ENCODE results near the gene OPRL1.
"Not testable (repeated sequence)": the region's sequence is repeated elsewhere in the genome, so short reads cannot be mapped to it uniquely, and the experiment has no call there.

Gene OPRL1

GRCh38 chr20:64105846-64106434 lies 26.1 kb downstream of the OPRL1 start:
- DNase-seq: no peak

DNA sequence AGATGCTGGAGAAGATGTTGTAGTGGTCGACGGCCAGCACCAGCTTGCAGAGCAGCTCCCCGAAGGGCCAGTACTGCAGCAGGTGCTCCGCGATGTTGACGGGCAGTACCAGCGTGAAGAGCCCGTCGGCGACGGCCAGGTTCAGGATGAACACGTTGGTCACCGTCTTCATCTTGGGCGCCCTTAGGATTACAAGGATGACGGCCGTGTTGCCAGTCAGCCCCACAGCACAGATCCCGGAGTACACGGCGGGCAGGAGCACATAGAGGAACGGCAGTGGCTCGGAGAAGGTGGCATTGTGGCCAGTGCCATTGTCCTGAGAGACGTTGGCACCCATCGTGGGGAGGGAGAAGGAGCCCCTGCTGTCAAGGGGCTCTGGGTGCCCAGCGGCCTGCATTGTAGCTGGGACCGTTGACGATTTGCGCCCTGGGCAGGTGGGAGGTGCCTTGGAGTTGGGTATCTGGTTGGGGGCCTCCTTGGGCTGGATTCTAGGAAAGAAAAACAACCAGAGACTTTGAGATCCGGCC lies 26.6 kb downstream of the OPRL1 start:
- DNase-seq: no peak

- no peak for DNase-seq
These were observed 27.3 kb downstream of the OPRL1 start, which contains the start of gene NPBWR2 for GRCh38 chr20:64106981-64107735. Gene NPBWR2 (minus strand): TSS chr20:64107565. CDS start chr20:64106831, 734 bp downstream.

GRCh38 chr20:64107736-64108457 lies 28.0 kb downstream of the OPRL1 start:
- no peak for DNase-seq

- no peak for DNase-seq
These were observed 29.1 kb downstream of the OPRL1 start for GRCh38 chr20:64108731-64109681.

GRCh38 chr20:64109831-64110391 lies 30.0 kb downstream of the OPRL1 start:
- no peak for DNase-seq

DNA sequence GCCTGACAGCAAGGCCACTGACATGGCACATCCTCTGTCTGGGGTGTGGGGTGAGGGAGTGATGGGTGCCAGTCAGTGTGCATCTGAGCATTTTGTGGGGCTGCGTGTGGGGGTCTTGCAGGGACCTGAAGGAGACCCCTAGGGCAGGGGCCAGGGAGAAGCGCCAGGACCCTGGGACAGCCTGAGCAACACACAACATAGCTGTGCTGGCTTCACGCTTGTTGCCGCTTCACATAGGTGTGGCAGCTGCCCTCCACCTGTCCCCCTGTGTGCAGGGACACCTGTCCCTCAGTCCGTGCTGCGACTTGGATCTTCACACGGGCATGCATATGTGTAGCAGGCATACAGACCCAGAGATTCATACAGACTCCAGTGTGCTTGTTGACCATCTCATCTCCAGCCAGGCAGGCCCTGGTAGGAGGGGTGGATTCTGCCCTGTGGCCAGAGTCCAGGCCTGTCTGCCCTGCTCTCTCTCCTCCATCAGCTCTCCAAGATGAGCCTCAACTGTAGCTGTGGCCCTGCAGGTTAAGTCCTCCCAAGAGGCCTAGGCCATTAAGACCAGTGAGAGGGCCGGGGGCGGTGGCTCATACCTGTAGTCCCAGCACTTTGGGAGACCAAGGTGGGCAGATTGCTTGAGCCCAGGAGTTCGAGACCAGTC lies 30.7 kb downstream of the OPRL1 start:
- DNase-seq: no peak

DNA sequence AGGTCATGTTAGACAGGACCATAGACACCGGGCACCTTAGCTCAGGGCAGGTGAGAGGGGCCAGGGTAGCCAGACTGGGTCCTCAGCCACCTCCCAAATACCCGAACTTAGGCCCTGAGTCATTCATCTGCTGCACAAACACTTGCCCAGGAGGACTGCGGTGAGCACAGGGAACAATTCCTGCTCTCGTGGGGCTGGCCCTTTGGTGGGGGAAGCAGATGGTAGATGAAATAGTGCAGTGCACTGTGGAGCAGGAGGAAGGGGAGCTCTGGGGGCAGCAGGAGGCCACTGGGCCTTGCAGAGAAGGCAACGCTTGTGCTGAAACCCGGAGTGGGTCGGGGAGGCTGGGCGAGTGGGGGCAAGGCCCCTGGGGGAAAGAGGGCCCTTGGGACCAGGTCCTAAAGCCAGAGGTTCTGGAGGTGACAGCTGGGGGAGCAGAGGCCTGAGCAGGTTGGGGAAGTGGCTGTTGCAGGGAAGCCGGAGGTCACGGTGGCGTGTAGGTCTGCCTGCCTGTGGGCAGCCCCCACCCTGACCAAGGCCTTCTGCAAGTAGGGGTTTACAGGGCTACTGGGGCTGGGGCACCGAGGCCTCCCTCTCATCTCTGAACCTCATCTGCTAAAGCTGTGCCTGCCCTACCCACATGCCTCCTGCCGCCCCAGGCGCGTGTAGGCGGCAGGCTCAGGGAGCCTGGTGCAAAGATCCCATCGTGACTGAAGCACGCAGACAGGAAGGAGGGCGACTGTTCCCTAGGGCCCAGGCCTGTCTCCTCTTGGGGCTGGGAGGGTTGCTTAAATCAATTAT lies 32.2 kb downstream of the OPRL1 start:
- DNase-seq: no peak

GRCh38 chr20:64112691-64113443 lies 33.0 kb downstream of the OPRL1 start:
- DNase-seq: no peak

DNA sequence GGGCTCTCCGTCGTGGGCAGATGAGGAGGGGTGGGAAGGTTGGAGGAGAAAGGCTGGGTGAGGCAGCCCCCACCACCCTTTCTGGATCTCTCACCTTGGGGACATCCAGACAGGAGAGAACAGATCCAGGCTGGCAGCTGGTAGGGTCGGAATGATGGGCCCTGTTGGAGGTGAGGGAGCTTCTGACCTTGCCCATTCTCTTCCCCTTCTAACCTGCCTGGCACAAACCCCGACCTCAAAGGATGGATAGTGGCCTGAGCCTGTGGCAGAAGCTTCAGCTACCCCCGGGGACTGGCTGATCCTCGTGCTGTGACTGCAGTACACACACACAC lies 33.5 kb downstream of the OPRL1 start:
- no peak for DNase-seq

DNA sequence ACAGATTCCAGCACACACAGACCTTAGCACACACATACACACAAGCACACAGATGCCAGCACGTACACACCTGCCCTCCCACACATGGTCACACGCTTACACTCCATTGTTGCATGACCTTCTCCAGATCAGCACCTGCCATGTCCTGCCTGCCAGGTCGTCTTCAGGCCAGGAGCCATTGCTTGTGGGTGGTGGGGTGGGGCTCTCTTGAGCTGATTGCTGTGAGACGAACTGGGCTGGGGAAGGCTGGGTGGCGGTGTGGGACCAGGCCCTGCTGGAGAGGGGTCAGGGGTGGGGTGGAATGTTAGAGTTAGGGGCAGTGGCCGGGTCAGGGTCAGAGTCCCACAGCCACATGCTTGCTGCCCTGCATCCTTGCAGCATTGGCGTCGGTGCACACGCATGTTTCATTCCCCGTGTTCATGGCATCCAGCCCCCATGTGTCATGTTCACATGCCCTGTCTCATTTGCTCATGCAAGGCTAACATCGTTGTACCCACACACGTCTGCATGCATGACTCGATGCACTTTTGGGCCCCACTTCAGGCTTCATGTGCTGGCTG lies 34.0 kb downstream of the OPRL1 start:
- no peak for DNase-seq

- DNase-seq: no peak
These were observed 34.6 kb downstream of the OPRL1 start for GRCh38 chr20:64114356-64114971.

DNA sequence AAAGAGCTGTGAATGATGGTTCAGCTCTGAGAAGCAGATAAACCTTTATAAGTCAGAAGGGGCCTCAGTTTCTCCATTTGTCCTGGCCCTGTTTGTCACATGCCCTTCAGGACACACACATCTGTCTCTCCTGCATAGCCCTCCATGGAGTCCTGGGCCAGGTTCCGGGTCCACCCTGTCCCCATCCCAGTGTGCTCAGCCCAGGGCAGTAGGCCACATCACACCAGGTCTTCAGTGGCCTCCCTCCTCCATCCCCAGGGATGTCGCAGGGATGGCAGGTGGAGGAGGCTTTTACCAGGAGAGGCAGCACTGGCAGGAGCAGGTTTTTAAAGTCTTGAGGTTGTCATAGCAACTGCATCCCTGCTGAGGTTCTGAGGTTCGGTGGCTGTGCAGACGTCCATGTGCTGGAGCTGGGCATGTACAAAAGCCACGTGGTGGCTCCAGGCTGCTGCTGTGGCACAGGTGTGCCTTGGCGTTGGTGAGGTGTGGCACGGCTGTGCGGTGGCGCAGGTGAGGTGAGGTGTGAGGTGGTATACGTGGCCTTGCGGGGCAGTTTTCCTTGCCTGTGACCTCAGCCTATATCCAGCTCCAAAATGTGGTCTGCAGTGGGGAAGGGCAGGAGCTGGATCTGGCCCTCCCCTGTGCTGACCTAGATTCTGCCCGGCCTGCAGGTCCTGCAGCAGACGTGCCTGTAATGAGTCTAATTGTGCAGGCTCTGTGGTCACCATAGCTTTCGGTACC lies 35.5 kb downstream of the OPRL1 start:
- DNase-seq: no peak

DNA sequence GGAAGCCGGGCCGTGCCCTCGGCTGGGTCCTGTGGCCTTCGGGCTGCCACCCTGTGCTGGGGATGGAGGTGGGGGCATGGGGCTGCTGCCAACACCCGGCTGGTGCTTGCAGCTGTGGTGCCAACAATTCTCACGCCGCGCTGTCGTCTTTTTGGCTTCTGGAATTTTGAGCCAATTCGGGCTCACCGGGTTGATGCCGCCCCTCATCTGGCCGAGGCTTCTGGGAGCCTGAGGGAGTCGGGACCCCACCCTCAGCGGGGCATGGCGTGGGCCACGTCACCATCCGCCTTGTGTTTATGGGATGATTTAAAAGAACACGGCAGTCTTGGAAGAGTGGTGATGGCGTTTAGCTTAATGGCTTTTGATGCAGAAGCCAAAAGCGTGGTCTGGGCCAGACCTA lies 36.1 kb downstream of the OPRL1 start:
- DNase-seq: no peak

GRCh38 chr20:64116541-64117431 lies 36.9 kb downstream of the OPRL1 start:
- no peak for DNase-seq

DNA sequence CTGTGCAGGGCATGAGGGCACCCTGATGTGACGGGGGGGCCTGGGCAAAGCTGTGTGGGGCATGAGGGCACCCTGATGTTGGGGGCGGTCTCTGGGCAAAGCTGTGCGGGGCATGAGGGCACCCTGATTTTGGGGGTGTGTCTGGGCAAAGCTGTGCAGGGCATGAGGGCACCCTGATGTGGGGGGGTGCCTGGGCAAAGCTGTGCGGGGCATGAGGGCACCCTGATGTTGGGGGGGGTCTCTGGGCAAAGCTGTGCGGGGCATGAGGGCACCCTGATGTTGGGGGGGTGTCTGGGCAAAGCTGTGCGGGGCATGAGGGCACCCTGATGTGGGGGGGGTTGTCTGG lies 37.5 kb downstream of the OPRL1 start:
- DNase-seq: not testable (repeated sequence)

- DNase-seq: no peak
These were observed 39.4 kb downstream of the OPRL1 start for GRCh38 chr20:64119301-64119680.
